Upper lobe of left lung (tissue), 6 donors: Measurements from ENCODE around the gene TGFB2. TPM values are rescaled to one million over a fixed set of nuclear protein-coding genes. Genes with fewer than 3 reads are reported as not detected.

Experiments
- ATAC-seq, 2 donors: fragments of 200-7000 bp; cut with Tn5 transposase; one replicate each; pipeline ENCODE4 v1.9.1; 2022; ENCODE audit warnings: mild to moderate bottlenecking in 2 of 2, moderate library complexity in 2 of 2; ENCODE audit not compliant: low FRiP score in 2 of 2
- DNase-seq, 2 donors: peaks; one replicate each; pipeline ENCODE4 v3.0.0-alpha.2; 2019 to 2020
- H3K27ac ChIP-seq, 4 donors: fragments of 200-600 bp; sonication (generic); one replicate each; pipeline ENCODE4 v1.5.1; 2016 to 2019
- H3K27me3 ChIP-seq, 4 donors: fragments of 200-600 bp; sonication (generic); one replicate each; pipeline ENCODE4 v1.5.1; 2017 to 2019
- H3K36me3 ChIP-seq, 4 donors: fragments of 200-600 bp; sonication (generic); one replicate each; pipeline ENCODE4 v1.5.1; 2016 to 2019
- H3K4me1 ChIP-seq, 4 donors: fragments of 200-600 bp; sonication (generic); one replicate each; pipeline ENCODE4 v1.5.1; 2018 to 2019
- H3K4me3 ChIP-seq, 4 donors: fragments of 200-600 bp; sonication (generic); one replicate each; pipeline ENCODE4 v1.5.1; 2017 to 2019; ENCODE audit warnings: mild to moderate bottlenecking in 2 of 4, moderate library complexity in 1 of 4
- H3K9me3 ChIP-seq, 4 donors: fragments of 200-600 bp; sonication (generic); one replicate each; pipeline ENCODE4 v1.5.1; 2018 to 2019
- EP300 ChIP-seq, 4 donors: sonication (generic); formaldehyde crosslinking; IDR thresholded peaks; one replicate each; pipeline ENCODE4 v1.5.1; 2017; ENCODE audit warnings: antibody characterized with exemption in 4 of 4, control low read depth in 2 of 4
- POLR2A ChIP-seq, 4 donors: fragments of 450-650 bp; IDR thresholded peaks; one replicate each; pipeline ENCODE4 v1.5.1; 2016 to 2017; ENCODE audit warnings: antibody characterized with exemption in 4 of 4, mild to moderate bottlenecking in 2 of 4
- POLR2AphosphoS5 ChIP-seq, 2 donors: sonication (generic); formaldehyde crosslinking; IDR thresholded peaks; one replicate each; pipeline ENCODE4 v1.5.1; 2017; ENCODE audit warnings: antibody characterized with exemption in 2 of 2
- WGBS, 2 donors: methylation state at CpG; one replicate each; pipeline ENCODE4 v1.1.5; 2017 to 2018; 5-methylcytosine and 5-hydroxymethylcytosine counted together
- total RNA-seq, 6 donors: library from RNA; depleted of rRNA in 4 of 6; stranded (reverse); fragments of >200 nt in 4 of 6; gene quantifications; one replicate each; pipeline versions ENCODE4 v1.1.0 to v1.2.1, GENCODE V29; 2016 to 2021
- TF ChIP-seq, protein P1 (sequence below), 6 experiments: fragments of 450-650 bp in 4 of 6; fragments of 200-600 bp in 2 of 6; sonication (generic) in 2 of 6; IDR thresholded peaks; one replicate each; pipeline ENCODE4 v1.5.1; 2016 to 2019; ENCODE audit warnings: antibody characterized with exemption in 6 of 6
- donor health status: DM: no; HTN: no; CAD: no; lungs with moderate emphysema.
- donor health status: DM: no; HTN: yes; CAD: no; lungs with severe emphysema.

The TGFB2 gene
- total RNA-seq, 6 donors from 2014 or later = 4.2 to 13.7 (median 9.9) TPM

DNA sequence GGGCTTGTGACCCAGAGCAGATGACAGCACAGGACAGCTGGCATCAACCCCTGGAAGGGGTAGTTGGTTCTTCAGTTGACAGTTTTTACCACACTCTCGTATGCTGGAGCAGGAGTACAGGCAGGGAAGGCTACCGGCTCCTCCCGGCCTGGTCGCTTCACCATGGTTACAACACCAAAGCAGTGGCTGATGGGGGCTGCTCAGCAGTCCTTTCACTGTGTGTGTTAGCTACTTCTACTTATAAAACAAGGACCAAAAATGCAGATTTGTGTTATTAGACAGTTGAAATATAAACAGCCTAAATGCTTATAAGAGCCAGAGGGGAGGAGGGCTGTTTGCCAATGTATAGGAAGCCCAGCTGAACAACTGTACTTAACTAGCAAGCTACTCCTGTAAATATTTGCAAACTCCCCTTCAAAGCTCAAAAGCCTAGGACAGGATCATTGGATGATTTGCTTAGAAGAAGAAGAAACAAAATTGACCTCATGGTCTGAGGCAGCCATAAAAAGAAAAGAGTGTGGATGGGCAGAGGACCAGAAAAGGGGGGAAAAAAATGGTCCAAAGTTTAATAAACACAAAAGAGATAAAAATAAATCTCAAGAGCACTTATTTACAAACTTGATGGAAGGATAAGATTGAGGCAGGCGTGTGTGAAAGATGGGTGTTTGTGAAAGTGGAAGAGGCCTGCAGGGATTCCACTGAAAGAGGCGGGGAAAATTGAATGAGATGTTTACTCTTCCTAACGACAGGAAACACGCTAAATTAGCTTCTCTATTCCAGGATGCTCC lies 57.1 kb downstream of the TGFB2 start:
- no peak for TF ChIP-seq POLR2AphosphoS5 (IDR thresholded peaks at IDR 0.05)
- no peak for TF ChIP-seq POLR2A (IDR thresholded peaks at IDR 0.05)
- no peak for TF ChIP-seq EP300 (IDR thresholded peaks at IDR 0.05)
- TF ChIP-seq, protein P1, sequence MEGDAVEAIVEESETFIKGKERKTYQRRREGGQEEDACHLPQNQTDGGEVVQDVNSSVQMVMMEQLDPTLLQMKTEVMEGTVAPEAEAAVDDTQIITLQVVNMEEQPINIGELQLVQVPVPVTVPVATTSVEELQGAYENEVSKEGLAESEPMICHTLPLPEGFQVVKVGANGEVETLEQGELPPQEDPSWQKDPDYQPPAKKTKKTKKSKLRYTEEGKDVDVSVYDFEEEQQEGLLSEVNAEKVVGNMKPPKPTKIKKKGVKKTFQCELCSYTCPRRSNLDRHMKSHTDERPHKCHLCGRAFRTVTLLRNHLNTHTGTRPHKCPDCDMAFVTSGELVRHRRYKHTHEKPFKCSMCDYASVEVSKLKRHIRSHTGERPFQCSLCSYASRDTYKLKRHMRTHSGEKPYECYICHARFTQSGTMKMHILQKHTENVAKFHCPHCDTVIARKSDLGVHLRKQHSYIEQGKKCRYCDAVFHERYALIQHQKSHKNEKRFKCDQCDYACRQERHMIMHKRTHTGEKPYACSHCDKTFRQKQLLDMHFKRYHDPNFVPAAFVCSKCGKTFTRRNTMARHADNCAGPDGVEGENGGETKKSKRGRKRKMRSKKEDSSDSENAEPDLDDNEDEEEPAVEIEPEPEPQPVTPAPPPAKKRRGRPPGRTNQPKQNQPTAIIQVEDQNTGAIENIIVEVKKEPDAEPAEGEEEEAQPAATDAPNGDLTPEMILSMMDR (IDR thresholded peaks at IDR 0.05) = no peak
- peaks cover 0 to 5% (median 0%) of the 10 kb centered on the region in 4 donors for H3K4me1 ChIP-seq
- WGBS, 2 donors = 74 to 76% methylated on average over 8 of the region's 8 CpGs
- no peaks in the 10 kb centered on the region for H3K27me3 ChIP-seq
- peak in 1 of 2 donors; percentile 23 for DNase-seq
- no peaks in the 10 kb centered on the region for H3K36me3 ChIP-seq
- no peak overlapping the region for H3K4me3 ChIP-seq
- H3K27ac ChIP-seq = peak overlapping the region in 3 of 4 donors; percentile 12 to 68 (median 27)
- H3K9me3 ChIP-seq = no peaks in the 10 kb centered on the region
- no peak for ATAC-seq

DNA sequence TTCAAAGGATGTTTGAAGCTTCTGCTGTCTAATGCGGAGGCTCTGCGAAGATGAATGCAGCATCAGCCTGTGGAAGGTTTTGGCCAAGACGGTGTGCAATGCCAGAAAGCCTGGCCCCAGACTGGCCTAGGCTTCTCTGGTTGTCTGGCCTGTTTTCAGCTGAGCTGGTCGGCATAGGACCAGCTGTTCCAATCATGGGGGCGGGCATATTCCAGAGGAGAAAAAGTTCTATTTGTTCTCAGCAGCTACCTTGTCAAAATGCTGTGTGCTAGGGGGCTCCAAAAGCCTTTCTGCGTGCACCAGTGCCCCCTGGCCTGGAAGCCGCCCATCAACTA lies 57.6 kb downstream of the TGFB2 start:
- WGBS, 2 donors = 71 to 76% methylated on average over 7 of the region's 7 CpGs
- no peak overlapping the region for H3K27ac ChIP-seq
- ATAC-seq = no peak

DNA sequence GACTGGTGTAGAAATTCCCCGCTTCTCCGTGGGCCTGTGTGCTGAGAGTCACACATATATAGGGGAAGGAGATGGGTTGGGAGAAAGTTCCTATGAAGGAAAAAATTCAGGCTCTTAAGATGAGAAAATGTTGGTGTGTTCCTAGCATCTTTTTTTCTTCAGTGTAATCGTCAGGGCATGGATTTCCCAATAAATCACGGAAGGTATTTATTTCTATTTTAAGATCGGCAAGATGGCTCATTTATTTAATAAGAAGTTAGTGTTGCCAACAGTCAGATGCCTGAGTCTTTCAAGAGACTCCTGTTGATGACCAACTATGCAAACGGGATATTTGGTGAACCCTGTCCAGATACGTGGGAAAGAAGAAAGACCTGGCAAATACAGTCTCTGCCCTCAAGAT lies 58.2 kb downstream of the TGFB2 start:
- H3K36me3 ChIP-seq = no peaks in the 10 kb centered on the region
- no peak overlapping the region for H3K4me3 ChIP-seq
- WGBS, 2 donors = 69 to 77% methylated on average over 7 of the region's 7 CpGs
- no peak overlapping the region for H3K27ac ChIP-seq
- ATAC-seq (no peak), DNase-seq (no peak)
- no peaks in the 10 kb centered on the region for H3K9me3 ChIP-seq
- TF ChIP-seq, protein P1 (IDR thresholded peaks at IDR 0.05) = no peak
- TF ChIP-seq POLR2A (IDR thresholded peaks at IDR 0.05) = no peak
- peaks cover 0 to 5% (median 0%) of the 10 kb centered on the region in 4 donors for H3K4me1 ChIP-seq
- H3K27me3 ChIP-seq = no peaks in the 10 kb centered on the region

More for the DNA sequence above, 57.6 kb downstream of the TGFB2 start:
- H3K36me3 ChIP-seq = no peaks in the 10 kb centered on the region
- no peaks in the 10 kb centered on the region for H3K27me3 ChIP-seq
- no peak overlapping the region for H3K4me3 ChIP-seq
- TF ChIP-seq EP300 (IDR thresholded peaks at IDR 0.05) (no peak), POLR2AphosphoS5 (IDR thresholded peaks at IDR 0.05) (no peak), POLR2A (IDR thresholded peaks at IDR 0.05) (no peak)
- TF ChIP-seq, protein P1 (IDR thresholded peaks at IDR 0.05) = no peak
- H3K4me1 ChIP-seq = peaks cover 0 to 5% (median 0%) of the 10 kb centered on the region in 4 donors
- H3K9me3 ChIP-seq = no peaks in the 10 kb centered on the region
- no peak for DNase-seq

DNA sequence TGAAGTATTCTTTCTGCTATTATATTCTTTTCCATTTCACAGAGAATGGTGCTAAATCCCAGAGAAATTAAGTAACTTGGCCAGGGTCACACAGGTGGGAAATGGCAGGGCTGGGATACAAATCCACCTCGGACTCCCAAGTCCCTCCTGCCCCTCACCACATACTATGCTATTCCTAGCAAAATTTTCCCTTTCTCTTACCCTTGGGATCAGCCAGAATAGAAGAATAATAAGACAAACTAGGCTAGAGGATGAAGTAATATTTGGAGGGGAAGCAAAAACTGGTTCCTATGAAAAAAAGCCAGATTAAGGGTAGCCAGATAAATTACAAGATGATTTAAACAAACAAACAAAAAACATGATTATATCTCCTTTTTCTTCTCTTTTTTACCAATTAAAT lies 62.5 kb downstream of the TGFB2 start:
- Histone ChIP-seq H3K27ac (no peak overlapping the region), H3K36me3 (no peaks in the 10 kb centered on the region), H3K9me3 (no peaks in the 10 kb centered on the region), H3K27me3 (no peaks in the 10 kb centered on the region), H3K4me3 (no peak overlapping the region), H3K4me1 (no peaks in the 10 kb centered on the region)
- TF ChIP-seq POLR2AphosphoS5 (IDR thresholded peaks at IDR 0.05) (no peak), EP300 (IDR thresholded peaks at IDR 0.05) (no peak), POLR2A (IDR thresholded peaks at IDR 0.05) (no peak)
- TF ChIP-seq, protein P1 (IDR thresholded peaks at IDR 0.05) = no peak
- no peak for ATAC-seq
- 74 to 85% methylated on average over 1 of the region's 1 CpG for WGBS, 2 donors
- DNase-seq = no peak

DNA sequence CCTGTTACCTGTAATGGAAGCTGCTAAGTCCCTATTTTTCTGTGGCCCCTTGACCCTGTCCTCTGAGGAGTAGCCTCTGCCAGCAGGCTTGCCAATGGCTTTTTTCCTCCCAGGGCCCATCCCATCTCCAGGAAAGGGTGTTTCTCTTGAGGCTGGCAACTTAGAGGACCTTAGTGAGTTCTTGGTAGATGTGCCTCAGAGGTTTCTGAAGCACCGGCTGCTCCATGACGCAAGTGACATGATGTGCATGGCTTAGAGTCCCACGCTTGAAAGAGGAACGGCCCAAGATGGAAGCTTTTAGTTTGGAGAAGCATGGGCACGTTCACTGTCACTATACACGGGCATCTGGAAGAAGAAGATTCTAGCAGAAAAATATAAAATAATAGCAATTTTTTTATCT lies 63.0 kb downstream of the TGFB2 start:
- Histone ChIP-seq H3K27ac (no peak overlapping the region), H3K4me3 (no peak overlapping the region), H3K9me3 (no peaks in the 10 kb centered on the region), H3K36me3 (no peaks in the 10 kb centered on the region), H3K27me3 (no peaks in the 10 kb centered on the region), H3K4me1 (no peaks in the 10 kb centered on the region)
- WGBS, 2 donors = 95 to 96% methylated on average over 6 of the region's 6 CpGs
- TF ChIP-seq EP300 (IDR thresholded peaks at IDR 0.05) = no peak
- TF ChIP-seq, protein P1 (IDR thresholded peaks at IDR 0.05) = no peak
- TF ChIP-seq POLR2A (IDR thresholded peaks at IDR 0.05) = no peak
- TF ChIP-seq POLR2AphosphoS5 (IDR thresholded peaks at IDR 0.05) = no peak
- no peak for ATAC-seq
- no peak for DNase-seq
